Naive B cell (primary cell): Measurements from ENCODE around the gene CCR9. TPM values are rescaled to one million over a fixed set of nuclear protein-coding genes. Genes with fewer than 3 reads are reported as not detected.

ENCODE experiments used
- ATAC-seq, 2 donors: fragments of 150-1000 bp; cut with Tn5 transposase; 2 replicates each; pipeline ENCODE4 v1.10.0; 2021; ENCODE audit warnings: low read depth in 2 of 2, mild to moderate bottlenecking in 2 of 2, moderate library complexity in 2 of 2
- DNase-seq: peaks from one replicate; pipeline ENCODE4 v3.0.0; 2022
- H3K27ac Mint-ChIP-seq, 6 donors: one replicate each; pipeline ENCODE4 v1.8.0; 2020 to 2022; ENCODE audit warnings: mild to moderate bottlenecking in 6 of 6, mixed read lengths in 6 of 6, moderate library complexity in 5 of 6, inconsistent platforms in 2 of 6
- H3K27me3 Mint-ChIP-seq, 3 donors: one replicate each; pipeline ENCODE4 v1.8.0; 2021 to 2022; ENCODE audit warnings: mixed read lengths in 3 of 3, mild to moderate bottlenecking in 1 of 3
- H3K36me3 Mint-ChIP-seq, 2 donors: one replicate each; pipeline ENCODE4 v1.8.0; 2020 to 2022; ENCODE audit warnings: mixed read lengths in 2 of 2, inconsistent platforms in 1 of 2, mild to moderate bottlenecking in 1 of 2
- H3K4me1 Mint-ChIP-seq, 3 donors: one replicate each; pipeline ENCODE4 v1.8.0; 2020 to 2022; ENCODE audit warnings: mixed read lengths in 3 of 3, inconsistent platforms in 1 of 3, mild to moderate bottlenecking in 1 of 3, moderate library complexity in 1 of 3
- H3K4me3 Mint-ChIP-seq, 8 donors: one replicate each; pipeline ENCODE4 v1.8.0; 2020 to 2022; ENCODE audit warnings: mild to moderate bottlenecking in 8 of 8, mixed read lengths in 8 of 8, moderate library complexity in 8 of 8, inconsistent platforms in 2 of 8
- H3K9me3 Mint-ChIP-seq, 7 donors: one replicate each; pipeline ENCODE4 v1.8.0; 2020 to 2022; ENCODE audit warnings: mixed read lengths in 7 of 7, mild to moderate bottlenecking in 5 of 7, inconsistent platforms in 2 of 7, moderate library complexity in 1 of 7
- polyA plus RNA-seq, 6 donors: library from polyadenylated mRNA; unstranded; fragments of 300-500 nt; fragmentation: Illumina TruSeq; gene quantifications; one replicate each; pipeline ENCODE4 v1.2.3, GENCODE V29; 2021; ENCODE audit warnings: low read depth in 6 of 6

Gene CCR9
- polyA plus RNA-seq, 6 donors from 2014 or later: 0.77 to 4.5 (median 1.8) TPM

GRCh38 chr3:45878124-45878523 is 8.2 kb upstream of the CCR9 start:
- Mint-ChIP-seq H3K27ac (no peak overlapping the region), H3K4me3 (no peak overlapping the region), H3K27me3 (peaks cover 4 to 13% (median 4%) of the 10 kb centered on the region in 3 donors), H3K4me1 (peaks cover 0 to 6% (median 0%) of the 10 kb centered on the region in 3 donors), H3K9me3 (peaks cover 0 to 7% (median 4%) of the 10 kb centered on the region in 7 donors), H3K36me3 (peaks cover 4 to 8% of the 10 kb centered on the region in 2 donors)
- no peak for DNase-seq
- no peak for ATAC-seq

- no peak for DNase-seq
- Mint-ChIP-seq H3K27me3 (peaks cover 4 to 22% (median 4%) of the 10 kb centered on the region in 3 donors), H3K36me3 (no peaks in the 10 kb centered on the region), H3K4me1 (peaks cover 0 to 7% (median 0%) of the 10 kb centered on the region in 3 donors), H3K4me3 (no peak overlapping the region), H3K9me3 (no peaks in the 10 kb centered on the region), H3K27ac (peak overlapping the region in 1 of 6 donors; percentile 22)
- no peak for ATAC-seq
Measured at GRCh38 chr3:45880725-45881077, 5.6 kb upstream of the CCR9 start.

- Mint-ChIP-seq H3K4me3 (no peak overlapping the region), H3K36me3 (no peaks in the 10 kb centered on the region), H3K9me3 (no peaks in the 10 kb centered on the region), H3K27me3 (peaks cover 4 to 22% (median 4%) of the 10 kb centered on the region in 3 donors), H3K27ac (peak overlapping the region in 1 of 6 donors; percentile 22), H3K4me1 (peaks cover 0 to 7% (median 0%) of the 10 kb centered on the region in 3 donors)
- no peak for ATAC-seq
- no peak for DNase-seq
Measured at GRCh38 chr3:45881078-45882022, 5.0 kb upstream of the CCR9 start.

- peaks cover 14 to 16% (median 14%) of the 10 kb centered on the region in 3 donors for H3K4me1 Mint-ChIP-seq
- ATAC-seq (no peak), DNase-seq (no peak)
- H3K27me3 Mint-ChIP-seq: peaks cover 4 to 22% (median 4%) of the 10 kb centered on the region in 3 donors
- no peaks in the 10 kb centered on the region for H3K36me3 Mint-ChIP-seq
- H3K27ac Mint-ChIP-seq: no peak overlapping the region
- no peaks in the 10 kb centered on the region for H3K9me3 Mint-ChIP-seq
- no peak overlapping the region for H3K4me3 Mint-ChIP-seq
Measured at GRCh38 chr3:45884368-45885201, 1.8 kb upstream of the CCR9 start.

- peaks cover 17 to 41% (median 31%) of the 10 kb centered on the region in 3 donors for H3K4me1 Mint-ChIP-seq
- H3K4me3 Mint-ChIP-seq: no peak overlapping the region
- ATAC-seq: no peak
- H3K36me3 Mint-ChIP-seq: no peaks in the 10 kb centered on the region
- peaks cover 0 to 1% (median 0%) of the 10 kb centered on the region in 7 donors for H3K9me3 Mint-ChIP-seq
- DNase-seq: no peak
- H3K27me3 Mint-ChIP-seq: peaks cover 0 to 9% (median 0%) of the 10 kb centered on the region in 3 donors
- H3K27ac Mint-ChIP-seq: no peak overlapping the region
Measured at GRCh38 chr3:45887285-45887684, 942 bp downstream of the CCR9 start.

GRCh38 chr3:45887759-45888511 is 1.6 kb downstream of the CCR9 start:
- no peak for ATAC-seq
- H3K27ac Mint-ChIP-seq: peak overlapping the region in 4 of 6 donors; percentile 16 to 78 (median 44)
- DNase-seq: no peak
- no peaks in the 10 kb centered on the region for H3K36me3 Mint-ChIP-seq
- peaks cover 24 to 47% (median 37%) of the 10 kb centered on the region in 3 donors for H3K4me1 Mint-ChIP-seq
- peaks cover 0 to 9% (median 0%) of the 10 kb centered on the region in 3 donors for H3K27me3 Mint-ChIP-seq
- H3K9me3 Mint-ChIP-seq: peaks cover 0 to 2% (median 0%) of the 10 kb centered on the region in 7 donors
- H3K4me3 Mint-ChIP-seq: peak overlapping the region in 3 of 8 donors; percentile 10 to 60 (median 34)

- DNase-seq (peak; percentile 32), ATAC-seq (peak; percentile 64 to 72)
- peaks cover 0 to 2% (median 0%) of the 10 kb centered on the region in 7 donors for H3K9me3 Mint-ChIP-seq
- H3K27ac Mint-ChIP-seq: peak overlapping the region in 5 of 6 donors; percentile 16 to 79 (median 21)
- H3K27me3 Mint-ChIP-seq: peaks cover 0 to 5% (median 0%) of the 10 kb centered on the region in 3 donors
- H3K4me3 Mint-ChIP-seq: peak overlapping the region in 7 of 8 donors; percentile 27 to 81 (median 67)
- H3K36me3 Mint-ChIP-seq: no peaks in the 10 kb centered on the region
- peaks cover 37 to 61% (median 51%) of the 10 kb centered on the region in 3 donors for H3K4me1 Mint-ChIP-seq
Measured at GRCh38 chr3:45889337-45889736, 3.0 kb downstream of the CCR9 start.

- ATAC-seq (no peak), DNase-seq (no peak)
- peak overlapping the region in 5 of 6 donors; percentile 5 to 66 (median 65) for H3K27ac Mint-ChIP-seq
- peaks cover 0 to 2% (median 0%) of the 10 kb centered on the region in 7 donors for H3K9me3 Mint-ChIP-seq
- H3K4me1 Mint-ChIP-seq: peaks cover 36 to 70% (median 58%) of the 10 kb centered on the region in 3 donors
- peak overlapping the region in 7 of 8 donors; percentile 60 to 86 (median 75) for H3K4me3 Mint-ChIP-seq
- H3K27me3 Mint-ChIP-seq: no peaks in the 10 kb centered on the region
- no peaks in the 10 kb centered on the region for H3K36me3 Mint-ChIP-seq
Measured at GRCh38 chr3:45890405-45890804, 4.1 kb downstream of the CCR9 start.

GRCh38 chr3:45892161-45892560 is 5.8 kb downstream of the CCR9 start:
- Mint-ChIP-seq H3K4me1 (peaks cover 36 to 70% (median 58%) of the 10 kb centered on the region in 3 donors), H3K27ac (peak overlapping the region in 5 of 6 donors; percentile 7 to 96 (median 75)), H3K36me3 (no peaks in the 10 kb centered on the region), H3K27me3 (no peaks in the 10 kb centered on the region), H3K9me3 (peaks cover 0 to 2% (median 0%) of the 10 kb centered on the region in 7 donors), H3K4me3 (peak overlapping the region in 2 of 8 donors; percentile 68 to 80)
- no peak for ATAC-seq
- DNase-seq: no peak

- ATAC-seq (peak in 1 of 2 donors; percentile 22), DNase-seq (peak; percentile 28)
- Mint-ChIP-seq H3K4me3 (peak overlapping the region in 7 of 8 donors; percentile 44 to 85 (median 67)), H3K27me3 (no peaks in the 10 kb centered on the region), H3K27ac (peak overlapping the region in 5 of 6 donors; percentile 75 to 95 (median 90)), H3K36me3 (peaks cover 0 to 7% of the 10 kb centered on the region in 2 donors), H3K9me3 (peaks cover 0 to 2% (median 0%) of the 10 kb centered on the region in 7 donors), H3K4me1 (peaks cover 33 to 59% (median 47%) of the 10 kb centered on the region in 3 donors)
Measured at GRCh38 chr3:45894015-45894414, 7.7 kb downstream of the CCR9 start.

- Mint-ChIP-seq H3K4me3 (no peak overlapping the region), H3K9me3 (peaks cover 0 to 2% (median 0%) of the 10 kb centered on the region in 7 donors), H3K27me3 (no peaks in the 10 kb centered on the region), H3K36me3 (peaks cover 0 to 7% of the 10 kb centered on the region in 2 donors), H3K4me1 (peaks cover 29 to 43% (median 33%) of the 10 kb centered on the region in 3 donors), H3K27ac (peak overlapping the region in 1 of 6 donors; percentile 25)
- ATAC-seq: no peak
- DNase-seq: no peak
Measured at GRCh38 chr3:45895686-45896468, 9.5 kb downstream of the CCR9 start.

GRCh38 chr3:45896956-45897355 is 10.6 kb downstream of the CCR9 start:
- DNase-seq (no peak), ATAC-seq (no peak)
- Mint-ChIP-seq H3K4me1 (peaks cover 29 to 32% (median 32%) of the 10 kb centered on the region in 3 donors), H3K9me3 (peaks cover 0 to 2% (median 0%) of the 10 kb centered on the region in 7 donors), H3K4me3 (no peak overlapping the region), H3K27ac (no peak overlapping the region), H3K27me3 (no peaks in the 10 kb centered on the region), H3K36me3 (peaks cover 5 to 7% of the 10 kb centered on the region in 2 donors)
